ENCODE results near the gene PARD3. TPM values are rescaled to one million over a fixed set of nuclear protein-coding genes. Genes with fewer than 3 reads are reported as not detected.

PARD3 gene
- total and polyA plus RNA-seq, 12 donors: 17.0 to 93.8 (median 47.3) TPM

GRCh38 chr10:34567659-34568253, 247.3 kb downstream of the PARD3 start:
- no peaks in the 10 kb centered on the region for H3K27me3 ChIP-seq
- WGBS, 4 donors: 72 to 80% (median 80%) methylated on average over 6 of the region's 6 CpGs
- intact Hi-C loops (cut with DNase I): no loop called here
- H3K27ac ChIP-seq: no peak overlapping the region
- H3K9me3 ChIP-seq (replicated peaks in 1 of 3): no peaks in the 10 kb centered on the region
- TF ChIP-seq POLR2A (IDR thresholded peaks at IDR 0.05) (no peak), CTCF (IDR thresholded peaks at IDR 0.05) (no peak)
- DNase-seq: no peak
- H3K4me1 ChIP-seq (replicated peaks in 1 of 2): peaks cover 0 to 6% of the 10 kb centered on the region in 2 donors
- H3K4me3 ChIP-seq: no peak overlapping the region
- H3K36me3 ChIP-seq (replicated peaks in 1 of 2): no peaks in the 10 kb centered on the region

- 48 to 70% (median 61%) methylated on average over 3 of the region's 3 CpGs for WGBS, 4 donors
- H3K4me1 ChIP-seq (replicated peaks in 1 of 2): peaks cover 0 to 6% of the 10 kb centered on the region in 2 donors
- TF ChIP-seq CTCF (IDR thresholded peaks at IDR 0.05) (no peak), POLR2A (IDR thresholded peaks at IDR 0.05) (no peak)
- no peak overlapping the region for H3K27ac ChIP-seq
- no peak for DNase-seq
- intact Hi-C loops (cut with DNase I): no loop called here
- H3K9me3 ChIP-seq (replicated peaks in 1 of 3): no peaks in the 10 kb centered on the region
- no peak overlapping the region for H3K4me3 ChIP-seq
- H3K36me3 ChIP-seq (replicated peaks in 1 of 2): no peaks in the 10 kb centered on the region
- H3K27me3 ChIP-seq: no peaks in the 10 kb centered on the region
Observed at GRCh38 chr10:34565934-34566333, 249.2 kb downstream of the PARD3 start.

- Histone ChIP-seq H3K4me3 (no peak overlapping the region), H3K9me3 (replicated peaks in 1 of 3) (no peaks in the 10 kb centered on the region), H3K27me3 (no peaks in the 10 kb centered on the region), H3K4me1 (replicated peaks in 1 of 2) (no peaks in the 10 kb centered on the region), H3K27ac (no peak overlapping the region), H3K36me3 (replicated peaks in 1 of 2) (no peaks in the 10 kb centered on the region)
- WGBS, 4 donors: 92 to 96% (median 94%) methylated on average over 3 of the region's 3 CpGs
- DNase-seq: no peak
- TF ChIP-seq CTCF (IDR thresholded peaks at IDR 0.05): no peak
- TF ChIP-seq POLR2A (IDR thresholded peaks at IDR 0.05): no peak
- intact Hi-C loops (cut with DNase I): no loop called here
Observed at GRCh38 chr10:34558093-34558583, 257.0 kb downstream of the PARD3 start.

GRCh38 chr10:34557173-34557572, 257.9 kb downstream of the PARD3 start:
- TF ChIP-seq CTCF (IDR thresholded peaks at IDR 0.05): no peak
- no peak for TF ChIP-seq POLR2A (IDR thresholded peaks at IDR 0.05)
- H3K36me3 ChIP-seq (replicated peaks in 1 of 2): no peaks in the 10 kb centered on the region
- WGBS, 4 donors: 92 to 98% (median 93%) methylated on average over 6 of the region's 6 CpGs
- H3K27me3 ChIP-seq: no peaks in the 10 kb centered on the region
- H3K4me1 ChIP-seq (replicated peaks in 1 of 2): no peaks in the 10 kb centered on the region
- no peaks in the 10 kb centered on the region for H3K9me3 ChIP-seq (replicated peaks in 1 of 3)
- DNase-seq: no peak
- intact Hi-C loops (cut with DNase I): no loop called here
- no peak overlapping the region for H3K4me3 ChIP-seq
- no peak overlapping the region for H3K27ac ChIP-seq
